Loucy (cell line): ENCODE data around the gene MEIOSIN.

Experiments used
- H2AFZ ChIP-seq: fragments of 200-600 bp; sonication (generic); 2 replicates; pipeline ENCODE4 v1.6.0; 2016; ENCODE audit warnings: antibody characterized with exemption, mild to moderate bottlenecking, low read length, moderate library complexity
- H3F3A ChIP-seq: fragments of 200-600 bp; 2 replicates; pipeline ENCODE4 v1.6.0; 2016; ENCODE audit warnings: antibody characterized with exemption, low read depth, mild to moderate bottlenecking
- H3K27me3 ChIP-seq: fragments of 200-600 bp; sonication (generic); 2 replicates; pipeline ENCODE4 v1.6.1; 2014; ENCODE audit warnings: low read length, mild to moderate bottlenecking; ENCODE audit not compliant: insufficient read depth, poor library complexity, severe bottlenecking
- H3K36me3 ChIP-seq: fragments of 200-600 bp; sonication (generic); 2 replicates; pipeline ENCODE4 v1.6.1; 2016; ENCODE audit warnings: low read length; ENCODE audit not compliant: insufficient read depth
- H3K4me1 ChIP-seq: fragments of 200-600 bp; sonication (generic); 2 replicates; pipeline ENCODE4 v1.5.1; 2014; ENCODE audit warnings: low read length, mild to moderate bottlenecking; ENCODE audit not compliant: insufficient read depth, poor library complexity, severe bottlenecking
- H3K4me2 ChIP-seq: fragments of 200-600 bp; sonication (generic); 2 replicates; pipeline ENCODE4 v1.6.0; 2014; ENCODE audit warnings: antibody characterized with exemption, low read length, low read depth, mild to moderate bottlenecking; ENCODE audit not compliant: poor library complexity, severe bottlenecking
- H3K4me3 ChIP-seq: fragments of 200-600 bp; sonication (generic); 2 replicates; pipeline ENCODE4 v1.5.1; 2014; ENCODE audit warnings: low read length, mild to moderate bottlenecking, mixed read lengths; ENCODE audit not compliant: poor library complexity, severe bottlenecking
- H3K79me2 ChIP-seq: fragments of 200-600 bp; sonication (generic); 2 replicates; pipeline ENCODE4 v1.6.1; 2014; ENCODE audit warnings: low read length; ENCODE audit not compliant: insufficient read depth
- H3K9ac ChIP-seq: fragments of 200-600 bp; sonication (generic); 2 replicates; pipeline ENCODE4 v1.6.0; 2014; ENCODE audit warnings: mild to moderate bottlenecking, low read depth, low read length, moderate library complexity; ENCODE audit not compliant: poor library complexity, severe bottlenecking
- H3K9me2 ChIP-seq: fragments of 200-600 bp; sonication (generic); replicated peaks from 2 replicates; pipeline ENCODE4 v1.6.1; 2016; ENCODE audit warnings: low read depth, low read length, mixed read lengths
- H3K9me3 ChIP-seq: fragments of 200-600 bp; sonication (generic); 2 replicates; pipeline ENCODE4 v1.6.1; 2014; ENCODE audit warnings: mild to moderate bottlenecking, antibody characterized with exemption, low read length, low read depth; ENCODE audit not compliant: insufficient read depth
- H4K20me1 ChIP-seq: fragments of 200-600 bp; sonication (generic); 2 replicates; pipeline ENCODE4 v1.6.0; 2014; ENCODE audit warnings: antibody characterized with exemption, low read length, mild to moderate bottlenecking; ENCODE audit not compliant: insufficient read depth, poor library complexity, severe bottlenecking
- EZH2phosphoT487 ChIP-seq: fragments of 200-600 bp; IDR thresholded peaks from 2 replicates; pipeline ENCODE4 v1.6.1; 2018; ENCODE audit warnings: antibody characterized with exemption, mild to moderate bottlenecking, moderate library complexity, borderline replicate concordance
- TF ChIP-seq, protein P1 (sequence below): fragments of 200-600 bp; sonication (generic); conservative IDR thresholded peaks from 2 replicates; pipeline ENCODE4 v1.5.1; 2014; ENCODE audit warnings: mild to moderate bottlenecking, antibody characterized with exemption, low read length

Gene MEIOSIN

GRCh38 chr19:45781214-45782161 lies 48.2 kb downstream of the MEIOSIN start:
- Histone ChIP-seq H3K4me2 (no peak overlapping the region), H3K9me2 (no peaks in the 10 kb centered on the region), H2AFZ (no peak overlapping the region), H3K4me1 (no peaks in the 10 kb centered on the region), H3K4me3 (no peak overlapping the region), H3K79me2 (no peaks in the 10 kb centered on the region), H4K20me1 (peaks cover 20% of the 10 kb centered on the region), H3F3A (no peaks in the 10 kb centered on the region), H3K27me3 (no peaks in the 10 kb centered on the region), H3K9ac (no peak overlapping the region), H3K36me3 (no peaks in the 10 kb centered on the region), H3K9me3 (no peaks in the 10 kb centered on the region)
- TF ChIP-seq, protein P1, sequence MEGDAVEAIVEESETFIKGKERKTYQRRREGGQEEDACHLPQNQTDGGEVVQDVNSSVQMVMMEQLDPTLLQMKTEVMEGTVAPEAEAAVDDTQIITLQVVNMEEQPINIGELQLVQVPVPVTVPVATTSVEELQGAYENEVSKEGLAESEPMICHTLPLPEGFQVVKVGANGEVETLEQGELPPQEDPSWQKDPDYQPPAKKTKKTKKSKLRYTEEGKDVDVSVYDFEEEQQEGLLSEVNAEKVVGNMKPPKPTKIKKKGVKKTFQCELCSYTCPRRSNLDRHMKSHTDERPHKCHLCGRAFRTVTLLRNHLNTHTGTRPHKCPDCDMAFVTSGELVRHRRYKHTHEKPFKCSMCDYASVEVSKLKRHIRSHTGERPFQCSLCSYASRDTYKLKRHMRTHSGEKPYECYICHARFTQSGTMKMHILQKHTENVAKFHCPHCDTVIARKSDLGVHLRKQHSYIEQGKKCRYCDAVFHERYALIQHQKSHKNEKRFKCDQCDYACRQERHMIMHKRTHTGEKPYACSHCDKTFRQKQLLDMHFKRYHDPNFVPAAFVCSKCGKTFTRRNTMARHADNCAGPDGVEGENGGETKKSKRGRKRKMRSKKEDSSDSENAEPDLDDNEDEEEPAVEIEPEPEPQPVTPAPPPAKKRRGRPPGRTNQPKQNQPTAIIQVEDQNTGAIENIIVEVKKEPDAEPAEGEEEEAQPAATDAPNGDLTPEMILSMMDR, result no peak

DNA sequence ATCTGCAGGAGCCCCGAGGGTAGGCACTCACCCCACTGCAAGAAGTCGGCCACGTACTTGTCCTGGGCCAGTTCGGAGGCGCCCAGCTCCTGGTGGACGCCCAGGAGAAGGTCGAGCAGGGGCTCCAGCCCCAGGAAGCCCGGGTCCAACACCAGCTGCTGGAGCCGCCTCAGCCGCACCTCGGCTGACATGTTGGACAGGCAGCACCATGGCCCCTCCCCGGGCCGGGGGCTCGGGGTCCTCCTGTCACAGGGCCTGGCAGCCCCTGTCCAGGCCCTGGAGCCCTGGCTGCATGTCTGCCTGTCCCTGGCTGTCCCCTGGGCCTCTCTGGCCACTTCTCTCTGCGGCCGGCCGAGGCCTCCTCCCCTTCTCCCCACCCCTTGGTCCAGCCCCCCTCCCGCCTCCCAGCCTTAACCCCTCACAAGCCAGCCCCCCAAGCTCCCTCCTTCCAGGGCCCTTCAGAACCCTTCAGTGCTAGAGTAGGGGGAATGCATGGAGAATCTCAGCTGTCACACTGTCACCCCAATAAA lies 49.0 kb downstream of the MEIOSIN start, which contains the start of gene DMPK:
Gene DMPK, minus strand, starts transcription at position 329 of the 530 bp plus-strand sequence. Its CDS starts 138 bp downstream, at position 191.
- TF ChIP-seq EZH2phosphoT487, result no peak
- Histone ChIP-seq H4K20me1 (peaks cover 20% of the 10 kb centered on the region), H3K9me3 (no peaks in the 10 kb centered on the region), H3K27me3 (no peaks in the 10 kb centered on the region), H2AFZ (no peak within 1 kb of the TSS), H3K9me2 (no peaks in the 10 kb centered on the region), H3K4me3 (no peak within 1 kb of the TSS), H3F3A (no peaks in the 10 kb centered on the region), H3K36me3 (no peaks in the 10 kb centered on the region), H3K79me2 (no peaks in the 10 kb centered on the region), H3K9ac (no peak within 1 kb of the TSS), H3K4me1 (no peaks in the 10 kb centered on the region), H3K4me2 (no peak within 1 kb of the TSS)

GRCh38 chr19:45782820-45783785 lies 49.9 kb downstream of the MEIOSIN start:
- H3F3A ChIP-seq, result no peaks in the 10 kb centered on the region
- no peaks in the 10 kb centered on the region for H3K9me3 ChIP-seq
- no peak overlapping the region for H3K9ac ChIP-seq
- no peak for TF ChIP-seq EZH2phosphoT487
- TF ChIP-seq, protein P1, result no peak
- H2AFZ ChIP-seq, result no peak overlapping the region
- no peaks in the 10 kb centered on the region for H3K4me1 ChIP-seq
- no peaks in the 10 kb centered on the region for H3K27me3 ChIP-seq
- H3K4me3 ChIP-seq, result no peak overlapping the region
- H3K9me2 ChIP-seq, result no peaks in the 10 kb centered on the region
- H3K36me3 ChIP-seq, result no peaks in the 10 kb centered on the region
- H4K20me1 ChIP-seq, result peaks cover 21% of the 10 kb centered on the region
- H3K4me2 ChIP-seq, result no peak overlapping the region
- H3K79me2 ChIP-seq, result no peaks in the 10 kb centered on the region
